H9 (cell line): ENCODE results near the gene PRKCA. TPM values are rescaled to one million over a fixed set of nuclear protein-coding genes. Genes with fewer than 3 reads are reported as not detected.
A peak's percentile ranks its signal among the peaks of the same experiment; 100 is the strongest.

Experiments used
- DNase-seq: peaks from one replicate; pipeline ENCODE4 v3.0.0-alpha.2; 2017
- H2AFZ ChIP-seq: one replicate; pipeline ENCODE4 v1.6.1; 2013; ENCODE audit warnings: mild to moderate bottlenecking, low read length, control low read depth, moderate library complexity
- H2AK5ac ChIP-seq: 2 replicates; pipeline ENCODE4 v1.6.1; 2013; ENCODE audit warnings: low read length, control low read depth, mixed read lengths; ENCODE audit not compliant: insufficient read length
- H2BK120ac ChIP-seq: one replicate; pipeline ENCODE4 v1.6.1; 2013; ENCODE audit warnings: low read depth, mild to moderate bottlenecking, low read length, control low read depth, inconsistent platforms; ENCODE audit not compliant: poor library complexity, severe bottlenecking
- H2BK12ac ChIP-seq: 2 replicates; pipeline ENCODE4 v1.6.1; 2013; ENCODE audit warnings: low read length, control low read depth, mixed read lengths, low read depth; ENCODE audit not compliant: insufficient read length
- H2BK15ac ChIP-seq: 2 replicates; pipeline ENCODE4 v1.6.1; 2013; ENCODE audit warnings: low read depth, low read length, control low read depth
- H2BK20ac ChIP-seq: one replicate; pipeline ENCODE4 v1.6.1; 2013; ENCODE audit warnings: low read depth, mild to moderate bottlenecking, low read length, control low read depth, inconsistent platforms; ENCODE audit not compliant: poor library complexity, severe bottlenecking
- H2BK5ac ChIP-seq: 2 replicates; pipeline ENCODE4 v1.6.1; 2013; ENCODE audit warnings: low read length, control low read depth, mixed read lengths; ENCODE audit not compliant: insufficient read length
- H3K14ac ChIP-seq: 2 replicates; pipeline ENCODE4 v1.6.1; 2013; ENCODE audit warnings: low read length, control low read depth; ENCODE audit not compliant: insufficient read depth
- H3K18ac ChIP-seq: 2 replicates; pipeline ENCODE4 v1.6.1; 2013; ENCODE audit warnings: low read depth, mild to moderate bottlenecking, mixed read lengths, low read length, control low read depth; ENCODE audit not compliant: insufficient read length
- H3K23ac ChIP-seq: 2 replicates; pipeline ENCODE4 v1.6.1; 2013; ENCODE audit warnings: low read length, control low read depth, mixed read lengths, low read depth; ENCODE audit not compliant: insufficient read length
- H3K23me2 ChIP-seq: 2 replicates; pipeline ENCODE4 v1.6.1; 2013; ENCODE audit warnings: low read depth, mild to moderate bottlenecking, mixed read lengths, low read length, control low read depth; ENCODE audit not compliant: insufficient read length, poor library complexity, severe bottlenecking
- H3K27ac ChIP-seq: 2 replicates; pipeline ENCODE4 v1.5.1; 2013; ENCODE audit warnings: low read length, control low read depth, mixed read lengths, low read depth; ENCODE audit not compliant: insufficient read length
- H3K27me3 ChIP-seq: 2 replicates; pipeline ENCODE4 v1.6.1; 2013; ENCODE audit warnings: low read length, control low read depth, inconsistent platforms; ENCODE audit not compliant: insufficient read depth
- H3K4ac ChIP-seq: 2 replicates; pipeline ENCODE4 v1.6.1; 2013; ENCODE audit warnings: low read depth, mild to moderate bottlenecking, control low read depth, inconsistent platforms, low read length, moderate library complexity
- H3K4me1 ChIP-seq: 2 replicates; pipeline ENCODE4 v1.6.1; 2013; ENCODE audit warnings: low read length, control low read depth, inconsistent platforms; ENCODE audit not compliant: insufficient read depth
- H3K4me2 ChIP-seq: 2 replicates; pipeline ENCODE4 v1.6.1; 2013; ENCODE audit warnings: low read length, control low read depth, mixed read lengths; ENCODE audit not compliant: insufficient read length, insufficient read depth
- H3K56ac ChIP-seq: 2 replicates; pipeline ENCODE4 v1.6.1; 2013; ENCODE audit warnings: low read depth, mild to moderate bottlenecking, mixed read lengths, low read length, control low read depth; ENCODE audit not compliant: insufficient read length
- H3K79me1 ChIP-seq: 2 replicates; pipeline ENCODE4 v1.6.1; 2013; ENCODE audit warnings: low read depth, mild to moderate bottlenecking, moderate library complexity, low read length, control low read depth, inconsistent platforms; ENCODE audit not compliant: insufficient read depth, poor library complexity, severe bottlenecking
- H3K79me2 ChIP-seq: 2 replicates; pipeline ENCODE4 v1.6.1; 2013; ENCODE audit warnings: low read length, control low read depth, inconsistent platforms; ENCODE audit not compliant: insufficient read depth
- H3K9ac ChIP-seq: 2 replicates; pipeline ENCODE4 v1.6.1; 2013; ENCODE audit warnings: low read length, control low read depth, mixed read lengths; ENCODE audit not compliant: insufficient read length; ENCODE audit errors: extremely low read depth
- H3K9me3 ChIP-seq: one replicate; pipeline ENCODE4 v1.6.1; 2013; ENCODE audit warnings: low read depth, low read length, inconsistent platforms; ENCODE audit not compliant: control insufficient read depth
- H3T11ph ChIP-seq: one replicate; pipeline ENCODE4 v1.6.1; 2013; ENCODE audit warnings: mild to moderate bottlenecking, low read length, control low read depth, inconsistent platforms
- H4K20me1 ChIP-seq: one replicate; pipeline ENCODE4 v1.6.1; 2013; ENCODE audit not compliant: control insufficient read depth, insufficient read length, insufficient read depth
- H4K5ac ChIP-seq: 2 replicates; pipeline ENCODE4 v1.6.1; 2013; ENCODE audit warnings: low read depth, mild to moderate bottlenecking, mixed read lengths, low read length, control low read depth; ENCODE audit not compliant: insufficient read length
- H4K8ac ChIP-seq: replicated peaks from 2 replicates; pipeline ENCODE4 v1.6.1; 2013; ENCODE audit warnings: low read length, control low read depth, mixed read lengths, low read depth; ENCODE audit not compliant: insufficient read length
- H4K91ac ChIP-seq: 2 replicates; pipeline ENCODE4 v1.6.1; 2013; ENCODE audit warnings: low read depth, mild to moderate bottlenecking, moderate library complexity, mixed read lengths, low read length, control low read depth; ENCODE audit not compliant: insufficient read length
- H3K27ac Mint-ChIP-seq, 3 experiments: 2 replicates in 2 of 3; 3 replicates in 1 of 3; pipeline ENCODE4 v1.8.0; 2020 to 2021; ENCODE audit warnings: mixed read lengths in 3 of 3, mild to moderate bottlenecking in 1 of 3, moderate library complexity in 1 of 3
- H3K27me3 Mint-ChIP-seq: 2 replicates; pipeline ENCODE4 v1.8.0; 2021; ENCODE audit warnings: low read depth, mild to moderate bottlenecking, moderate library complexity, mixed read lengths
- H3K36me3 Mint-ChIP-seq, 3 experiments: 2 replicates in 2 of 3; 3 replicates in 1 of 3; pipeline ENCODE4 v1.8.0; 2020 to 2021; ENCODE audit warnings: low read depth in 3 of 3, mixed read lengths in 3 of 3; ENCODE audit not compliant: insufficient read depth in 1 of 3
- H3K4me1 Mint-ChIP-seq, 2 experiments: 2 replicates each; pipeline ENCODE4 v1.8.0; 2020; ENCODE audit warnings: mixed read lengths in 2 of 2
- H3K4me3 Mint-ChIP-seq, 2 experiments: 2 replicates in 1 of 2; 3 replicates in 1 of 2; pipeline ENCODE4 v1.8.0; 2020 to 2021; ENCODE audit warnings: mild to moderate bottlenecking in 2 of 2, mixed read lengths in 2 of 2, moderate library complexity in 1 of 2
- H3K9me3 Mint-ChIP-seq, 2 experiments: 2 replicates in 1 of 2; 3 replicates in 1 of 2; pipeline ENCODE4 v1.8.0; 2020; ENCODE audit warnings: mild to moderate bottlenecking in 2 of 2, mixed read lengths in 2 of 2, moderate library complexity in 1 of 2
- CTCF ChIP-seq: fragments of 200-600 bp; sonication (generic); conservative IDR thresholded peaks from 3 replicates; pipeline ENCODE4 v1.8.0; 2021; ENCODE audit warnings: antibody characterized with exemption, mild to moderate bottlenecking
- WGBS: extraction: QIAGEN DNeasy Blood & Tissue Kit; methylation state at CpG from one replicate; pipeline ENCODE4 v1.1.7; 2013; ENCODE audit warnings: missing lambda C conversion rate, low lambda C conversion rate, mixed read lengths; ENCODE audit not compliant: insufficient read length; ENCODE audit errors: extremely low coverage; 5-methylcytosine and 5-hydroxymethylcytosine counted together
- total RNA-seq: library from RNA; stranded (reverse); gene quantifications from 2 replicates; pipeline ENCODE4 v1.2.1, GENCODE V29; 2021

Gene PRKCA
- total RNA-seq, 1 experiment from 2014 or later: 10.5 TPM

- Histone ChIP-seq H3K79me1 (no peaks in the 10 kb centered on the region), H3T11ph (no peak overlapping the region), H2BK20ac (no peak overlapping the region), H3K18ac (no peak overlapping the region), H2AFZ (no peak overlapping the region), H3K79me2 (no peaks in the 10 kb centered on the region), H3K14ac (no peak overlapping the region), H3K9me3 (no peaks in the 10 kb centered on the region), H2AK5ac (no peak overlapping the region), H3K4me1 (no peaks in the 10 kb centered on the region; the same call in 1 of the 2 replicates), H2BK5ac (no peak overlapping the region), H4K5ac (no peak overlapping the region), H3K56ac (no peak overlapping the region), H4K8ac (no peak overlapping the region), H3K23me2 (no peaks in the 10 kb centered on the region), H2BK120ac (no peak overlapping the region), H3K27ac (no peak overlapping the region), H3K27me3 (no peaks in the 10 kb centered on the region), H3K4me2 (no peak overlapping the region), H2BK12ac (no peak overlapping the region), H4K91ac (no peak overlapping the region), H3K23ac (no peak overlapping the region), H3K4ac (no peak overlapping the region), H4K20me1 (no peaks in the 10 kb centered on the region), H3K9ac (no peak overlapping the region), H2BK15ac (no peak overlapping the region)
- H3K9me3 Mint-ChIP-seq: peaks cover 8 to 9% of the 10 kb centered on the region in 2 experiments
- no peak overlapping the region for H3K4me3 Mint-ChIP-seq
- peaks cover 4 to 22% (median 10%) of the 10 kb centered on the region in 3 experiments for H3K36me3 Mint-ChIP-seq
- H3K4me1 Mint-ChIP-seq: peaks cover 10 to 16% of the 10 kb centered on the region in 2 experiments
- DNase-seq: no peak
- peak overlapping the region in 2 of 3 experiments; percentile 21 to 83; a peak in 2 of 7 replicates for H3K27ac Mint-ChIP-seq
- no peaks in the 10 kb centered on the region for H3K27me3 Mint-ChIP-seq
- WGBS: no CpG with 5 or more reads among the region's 8 CpGs
- TF ChIP-seq CTCF: no peak
Observed at GRCh38 chr17:66557886-66558285, 255.5 kb downstream of the PRKCA start.
